ENCODE results near the gene PTPRA. TPM values are rescaled to one million over a fixed set of nuclear protein-coding genes. Genes with fewer than 3 reads are reported as not detected.

Gene PTPRA
- total and polyA plus RNA-seq, 2 of the 13 experiments (the other 11 are each of a cell fraction or from before 2014, with no cell fraction given): 47.2 to 127 TPM

GRCh38 chr20:3070725-3071124 is 197.4 kb downstream of the PTPRA start:
- DNase-seq (ENCODE audit: low spot score): no peak
- no peak for FAIRE-seq
- WGBS (ENCODE audit: low lambda C conversion rate): 56% methylated on average over 4 of the region's 4 CpGs
- Histone ChIP-seq H3K79me2 (ENCODE audit: insufficient read depth, low read length) (no peaks in the 10 kb centered on the region), H3K27ac (ENCODE audit: extremely low read length, insufficient read depth, low read length) (no peak overlapping the region), H2AFZ (ENCODE audit: low read length) (no peak overlapping the region), H3K4me3 (replicated peaks in 1 of 3; ENCODE audit: insufficient read depth in 1 of 3, low read depth in 2 of 3, low read length in 3 of 3) (no peak overlapping the region), H3K9ac (ENCODE audit: insufficient read depth, low read depth, low read length) (no peak overlapping the region), H3K9me3 (ENCODE audit: low read length) (no peaks in the 10 kb centered on the region), H3K36me3 (replicated peaks in 1 of 2; ENCODE audit: control insufficient read depth in 1 of 2, insufficient read depth in 2 of 2, low read length in 2 of 2) (no peaks in the 10 kb centered on the region), H3K4me2 (ENCODE audit: low read depth, low read length) (no peak overlapping the region), H3K27me3 (ENCODE audit: control insufficient read depth in 1 of 2, insufficient read depth in 2 of 2, low read length in 2 of 2) (peaks cover 4 to 11% of the 10 kb centered on the region in 2 experiments; a peak in 2 of 5 replicates), H4K20me1 (ENCODE audit: insufficient read depth, low read length) (no peaks in the 10 kb centered on the region), H3K4me1 (ENCODE audit: insufficient read depth, low read length) (peaks cover 69% of the 10 kb centered on the region)
- in situ Hi-C loops (cut with HindIII; ENCODE audit: extremely low pct_ligation_motif_present, low pct_unique_long_range_greater_than_20kb) (no loop called here), intact Hi-C loops (cut with micrococcal nuclease; ENCODE audit: unreplicated experiment) (no loop called here)
- no peak for ATAC-seq
- no TSS peak for BruUV-seq (replicated peaks)
- ChIA-PET CTCF (ENCODE audit: low intra/inter-chr PET ratio, low total read pairs) (no interaction called here), POLR2A (no interaction called here)
- TF ChIP-seq LCORL (IDR thresholded peaks at IDR 0.05): no peak
- no peak for TF ChIP-seq LCORL (CRISPR knock-in tag; IDR thresholded peaks at IDR 0.05)
- no peak for TF ChIP-seq HNF4G (IDR thresholded peaks at IDR 0.05; ENCODE audit: borderline replicate concordance, low read depth, low read length)
- no peak for TF ChIP-seq HNF4G (CRISPR knock-in tag; IDR thresholded peaks at IDR 0.05; ENCODE audit: borderline replicate concordance, low read depth)
- no peak for TF ChIP-seq EP300 (IDR thresholded peaks at IDR 0.05; ENCODE audit: low read depth in 2 of 2, low read length in 2 of 2)
- TF ChIP-seq EP300 (CRISPR knock-in tag; IDR thresholded peaks at IDR 0.05; ENCODE audit: borderline replicate concordance): no peak
- no peak for TF ChIP-seq GMEB2 (CRISPR knock-in tag; IDR thresholded peaks at IDR 0.05; ENCODE audit: low read depth)
- no peak for TF ChIP-seq ZNF597 (CRISPR knock-in tag; IDR thresholded peaks at IDR 0.05)
- TF ChIP-seq MBD4 (IDR thresholded peaks at IDR 0.05; ENCODE audit: borderline replicate concordance, low read length): no peak
- no peak for TF ChIP-seq ZNF737 (CRISPR knock-in tag; IDR thresholded peaks at IDR 0.05; ENCODE audit: borderline replicate concordance)
- TF ChIP-seq NFKBIZ (CRISPR knock-in tag; IDR thresholded peaks at IDR 0.05): no peak
- TF ChIP-seq RBM22 (optimal IDR thresholded peaks at IDR 0.05; ENCODE audit: low read length): no peak
- TF ChIP-seq SALL1 (CRISPR knock-in tag; IDR thresholded peaks at IDR 0.05): no peak
- no peak for TF ChIP-seq ZNF773 (CRISPR knock-in tag; IDR thresholded peaks at IDR 0.05; ENCODE audit: borderline replicate concordance)
- TF ChIP-seq ADNP (CRISPR knock-in tag; IDR thresholded peaks at IDR 0.05): no peak
- TF ChIP-seq PITX1 (CRISPR knock-in tag; IDR thresholded peaks at IDR 0.05): no peak
